B cell (primary cell): Measurements from ENCODE around the gene TMUB2. TPM values are rescaled to one million over a fixed set of nuclear protein-coding genes. Genes with fewer than 3 reads are reported as not detected.

Experiments
- ATAC-seq: fragments of 200-7000 bp; cut with Tn5 transposase; one replicate; pipeline ENCODE4 v1.10.0; 2021; ENCODE audit warnings: low read depth, mild to moderate bottlenecking, moderate number of reproducible peaks, moderate library complexity
- CTCF ChIA-PET: fragments of 350-600 bp; sonication (Branson Sonifier 250); formaldehyde crosslinking; loops from one replicate; lab custom pipeline; 2021; ENCODE audit warnings: antibody characterized with exemption, inconsistent platforms; lab: Charles Lee
- POLR2A ChIA-PET: fragments of 350-600 bp; sonication (Branson Sonifier 250); formaldehyde crosslinking; loops from one replicate; lab custom pipeline; 2021; ENCODE audit warnings: antibody characterized with exemption; lab: Charles Lee
- DNase-seq: peaks from one replicate; pipeline ENCODE4 v3.0.0; 2013
- H2AFZ ChIP-seq: 2 replicates; pipeline ENCODE4 v1.6.1; 2012; ENCODE audit warnings: mild to moderate bottlenecking, low read depth, low read length; ENCODE audit not compliant: insufficient read depth, poor library complexity, severe bottlenecking
- H3K27ac ChIP-seq, 2 donors: 1 replicate in 1 of 2; 2 replicates in 1 of 2; pipeline ENCODE4 v1.5.1; 2012 to 2013; ENCODE audit warnings: low read length in 2 of 2, mild to moderate bottlenecking in 2 of 2, moderate library complexity in 1 of 2
- H3K27me3 ChIP-seq, 4 experiments: fragments of 200-600 bp in 1 of 4; sonication (generic) in 1 of 4; replicated peaks in 1 of 4; 1 replicate in 2 of 4; 2 replicates in 2 of 4; pipeline versions ENCODE4 v1.6.1 to v1.7.0; 2013 to 2016; ENCODE audit warnings: low read length in 3 of 4, mild to moderate bottlenecking in 2 of 4, mixed read lengths in 1 of 4, moderate library complexity in 1 of 4; ENCODE audit not compliant: insufficient read depth in 4 of 4, control insufficient read depth in 3 of 4; ENCODE audit errors: control extremely low read depth in 1 of 4
- H3K36me3 ChIP-seq, 2 experiments: replicated peaks in 1 of 2; 1 replicate in 1 of 2; 2 replicates in 1 of 2; pipeline versions ENCODE4 v1.6.1 to v1.7.1; 2013; ENCODE audit warnings: low read length in 1 of 2; ENCODE audit not compliant: insufficient read depth in 2 of 2, control insufficient read depth in 1 of 2; ENCODE audit errors: control extremely low read depth in 1 of 2, extremely low read depth in 1 of 2
- H3K4me1 ChIP-seq, 2 donors: fragments of 200-600 bp in 1 of 2; sonication (generic) in 1 of 2; 1 replicate in 1 of 2; 2 replicates in 1 of 2; pipeline versions ENCODE4 v1.5.1 to v1.6.1; 2013 to 2017; ENCODE audit warnings: low read length in 2 of 2; ENCODE audit not compliant: control insufficient read depth in 2 of 2, insufficient read depth in 2 of 2
- H3K4me2 ChIP-seq: replicated peaks from 2 replicates; pipeline ENCODE3; 2012; ENCODE audit warnings: mild to moderate bottlenecking, low read depth, low read length; ENCODE audit not compliant: poor library complexity, severe bottlenecking
- H3K4me3 ChIP-seq, 5 experiments: fragments of 200-600 bp in 1 of 5; sonication (generic) in 1 of 5; 1 replicate in 3 of 5; 2 replicates in 2 of 5; pipeline versions ENCODE4 v1.5.1 to v1.7.0; 2011 to 2016; ENCODE audit warnings: low read length in 4 of 5, mild to moderate bottlenecking in 4 of 5, low read depth in 2 of 5, control low read depth in 1 of 5, moderate library complexity in 1 of 5; ENCODE audit not compliant: insufficient read depth in 1 of 5; ENCODE audit errors: control extremely low read depth in 1 of 5, extremely low read depth in 1 of 5
- H3K79me2 ChIP-seq: fragments of 200-600 bp; sonication (generic); one replicate; pipeline ENCODE4 v1.6.0; 2016; ENCODE audit warnings: low read length; ENCODE audit not compliant: control insufficient read depth, insufficient read depth
- H3K9ac ChIP-seq: fragments of 200-600 bp; sonication (generic); 2 replicates; pipeline ENCODE4 v1.6.1; 2017; ENCODE audit warnings: mild to moderate bottlenecking, low read length, moderate library complexity
- H3K9me3 ChIP-seq, 3 donors: one replicate each; pipeline versions ENCODE4 v1.6.1 to v1.7.1; 2013; ENCODE audit warnings: low read length in 2 of 3; ENCODE audit not compliant: control insufficient read depth in 2 of 3, insufficient read depth in 1 of 3; ENCODE audit errors: control extremely low read depth in 1 of 3
- H4K20me1 ChIP-seq: 2 replicates; pipeline ENCODE4 v1.6.0; 2012; ENCODE audit warnings: mild to moderate bottlenecking, low read length; ENCODE audit not compliant: insufficient read depth, control insufficient read depth, poor library complexity, severe bottlenecking
- H3K27ac Mint-ChIP-seq: one replicate; pipeline ENCODE4 v1.8.0; 2021; ENCODE audit warnings: mixed read lengths
- H3K27me3 Mint-ChIP-seq: one replicate; pipeline ENCODE4 v1.8.0; 2021; ENCODE audit warnings: mixed read lengths
- H3K4me1 Mint-ChIP-seq: one replicate; pipeline ENCODE4 v1.8.0; 2021; ENCODE audit warnings: mixed read lengths
- H3K4me3 Mint-ChIP-seq: one replicate; pipeline ENCODE4 v1.8.0; 2021; ENCODE audit warnings: mixed read lengths
- H3K9me3 Mint-ChIP-seq: one replicate; pipeline ENCODE4 v1.8.0; 2022; ENCODE audit warnings: mixed read lengths; ENCODE audit not compliant: insufficient read depth
- CTCF ChIP-seq: fragments of 200-600 bp; IDR thresholded peaks from one replicate; pipeline ENCODE4 v1.8.0; 2022; ENCODE audit warnings: antibody characterized with exemption, mild to moderate bottlenecking
- EZH2 ChIP-seq: IDR thresholded peaks from 2 replicates; pipeline ENCODE4 v1.6.1; 2012; ENCODE audit warnings: borderline replicate concordance, low read depth, mild to moderate bottlenecking, moderate library complexity, low read length; ENCODE audit not compliant: insufficient read depth, poor library complexity, severe bottlenecking
- WGBS: methylation state at CpG from one replicate; pipeline ENCODE4 v1.1.5; 2013; ENCODE audit warnings: missing lambda C conversion rate; ENCODE audit not compliant: insufficient coverage; 5-methylcytosine and 5-hydroxymethylcytosine counted together
- intact Hi-C: fragments of 100-400 bp; cut with micrococcal nuclease; formaldehyde crosslinking; loops from one replicate; pipeline ENCODE4 v1.10.0; 2022
- polyA plus RNA-seq: library from polyadenylated mRNA; depleted of rRNA; stranded (reverse); fragments of >200 nt; gene quantifications from 2 replicates; pipeline ENCODE4 v1.2.3, GENCODE V29; 2012
- total RNA-seq, 2 donors: library from RNA; stranded (reverse); fragments of 120-200 nt in 1 of 2; gene quantifications; 1 replicate in 1 of 2; 2 replicates in 1 of 2; pipeline versions ENCODE4 v1.2.3 to v1.2.4, GENCODE V29; 2013 to 2022

Gene TMUB2
- total and polyA plus RNA-seq, 2 donors (not counting 1 experiment from before 2014, with no cell fraction given), result 52.3 to 114 TPM

- H3K9me3 ChIP-seq, result no peaks in the 10 kb centered on the region
- Mint-ChIP-seq H3K27ac (peak overlapping the region; percentile 50), H3K4me3 (no peak overlapping the region), H3K4me1 (peaks cover 2% of the 10 kb centered on the region), H3K9me3 (no peaks in the 10 kb centered on the region), H3K27me3 (no peaks in the 10 kb centered on the region)
- H3K36me3 ChIP-seq, result peaks cover 2 to 11% of the 10 kb centered on the region in 2 experiments
- WGBS, result 98% methylated on average over 54 of the region's 54 CpGs
- H3K9ac ChIP-seq, result no peak overlapping the region
- no peaks in the 10 kb centered on the region for H3K4me1 ChIP-seq
- no peak for ATAC-seq
- POLR2A ChIA-PET, result no interaction called here
- H3K4me2 ChIP-seq, result no peak overlapping the region
- no peak for TF ChIP-seq CTCF
- no peak for TF ChIP-seq EZH2
- no peak overlapping the region for H2AFZ ChIP-seq
- CTCF ChIA-PET, result no interaction called here
- H3K27ac ChIP-seq, result no peak overlapping the region
- H3K4me3 ChIP-seq, result no peak overlapping the region
- no peaks in the 10 kb centered on the region for H3K79me2 ChIP-seq
- H3K27me3 ChIP-seq, result no peaks in the 10 kb centered on the region
- intact Hi-C loops, result no loop called here
- peaks cover 5% of the 10 kb centered on the region for H4K20me1 ChIP-seq
- DNase-seq, result peak; percentile 5
Observed at GRCh38 chr17:44176671-44177501, 9.9 kb upstream of the TMUB2 start.

- WGBS, result 97% methylated on average over 2 of the region's 4 CpGs
- H3K4me1 Mint-ChIP-seq, result peaks cover 5% of the 10 kb centered on the region
- Histone ChIP-seq H3K79me2 (peaks cover 5% of the 10 kb centered on the region), H4K20me1 (peaks cover 10% of the 10 kb centered on the region), H3K4me1 (no peaks in the 10 kb centered on the region), H3K9ac (no peak overlapping the region), H3K27ac (no peak overlapping the region), H3K9me3 (no peaks in the 10 kb centered on the region), H3K4me2 (no peak overlapping the region), H3K27me3 (no peaks in the 10 kb centered on the region), H3K4me3 (no peak overlapping the region), H3K36me3 (peaks cover 2 to 19% of the 10 kb centered on the region in 2 experiments), H2AFZ (no peak overlapping the region)
- POLR2A ChIA-PET, result no interaction called here
- intact Hi-C loops, result no loop called here
- no peak for TF ChIP-seq EZH2
- no peak for TF ChIP-seq CTCF
- no peak overlapping the region for H3K4me3 Mint-ChIP-seq
- H3K9me3 Mint-ChIP-seq, result no peaks in the 10 kb centered on the region
- DNase-seq (no peak), ATAC-seq (no peak)
- H3K27ac Mint-ChIP-seq, result no peak overlapping the region
- CTCF ChIA-PET, result no interaction called here
- no peaks in the 10 kb centered on the region for H3K27me3 Mint-ChIP-seq
Observed at GRCh38 chr17:44177640-44178039, 9.1 kb upstream of the TMUB2 start.
